Gastroesophageal sphincter (tissue), 3 donors: ENCODE measurements around the gene CCDC93.

Experiments
- CTCF ChIP-seq, 4 experiments: fragments of 200-600 bp in 2 of 4; fragments of 450-650 bp in 2 of 4; sonication (generic) in 1 of 4; IDR thresholded peaks; one replicate each; pipeline ENCODE4 v1.5.1; 2017 to 2019; ENCODE audit warnings: antibody characterized with exemption in 4 of 4, mild to moderate bottlenecking in 2 of 4, moderate library complexity in 2 of 4
- POLR2AphosphoS5 ChIP-seq: sonication (generic); formaldehyde crosslinking; IDR thresholded peaks from one replicate; pipeline ENCODE4 v1.6.1; 2017; ENCODE audit warnings: antibody characterized with exemption

- TF ChIP-seq CTCF (IDR thresholded peaks at IDR 0.05) (no peak), POLR2AphosphoS5 (no peak)
Measured at GRCh38 chr2:118056801-118057200, 42.9 kb upstream of the CCDC93 start.
